Immature natural killer cell (primary cell): Measurements from ENCODE around the gene DEF6. TPM values are rescaled to one million over a fixed set of nuclear protein-coding genes. Genes with fewer than 3 reads are reported as not detected.
"Not testable (repeated sequence)": the region's sequence is repeated elsewhere in the genome, so short reads cannot be mapped to it uniquely, and the experiment has no call there.

Source experiments
- DNase-seq, 3 donors: peaks; one replicate each; pipeline ENCODE4 v3.0.0; 2022; ENCODE audit warnings: mixed read lengths in 1 of 3
- H3K27ac Mint-ChIP-seq, 6 donors: one replicate each; pipeline ENCODE4 v1.8.0; 2020; ENCODE audit warnings: mixed read lengths in 6 of 6, mild to moderate bottlenecking in 5 of 6, inconsistent platforms in 4 of 6, moderate library complexity in 3 of 6
- H3K27me3 Mint-ChIP-seq, 3 donors: one replicate each; pipeline ENCODE4 v1.8.0; 2020 to 2021; ENCODE audit warnings: low read depth in 3 of 3, mild to moderate bottlenecking in 3 of 3, mixed read lengths in 3 of 3, moderate library complexity in 3 of 3, inconsistent platforms in 1 of 3
- H3K36me3 Mint-ChIP-seq, 3 donors: one replicate each; pipeline ENCODE4 v1.8.0; 2020; ENCODE audit warnings: mixed read lengths in 3 of 3, inconsistent platforms in 2 of 3, mild to moderate bottlenecking in 2 of 3
- H3K4me1 Mint-ChIP-seq, 2 donors: one replicate each; pipeline ENCODE4 v1.8.0; 2020; ENCODE audit warnings: inconsistent platforms in 2 of 2, mild to moderate bottlenecking in 2 of 2, mixed read lengths in 2 of 2, moderate library complexity in 1 of 2
- H3K4me3 Mint-ChIP-seq, 5 donors: one replicate each; pipeline ENCODE4 v1.8.0; 2020; ENCODE audit warnings: mild to moderate bottlenecking in 5 of 5, mixed read lengths in 5 of 5, inconsistent platforms in 3 of 5, moderate library complexity in 3 of 5
- H3K9me3 Mint-ChIP-seq, 6 donors: one replicate each; pipeline ENCODE4 v1.8.0; 2020; ENCODE audit warnings: mild to moderate bottlenecking in 6 of 6, mixed read lengths in 6 of 6, inconsistent platforms in 4 of 6, moderate library complexity in 3 of 6
- polyA plus RNA-seq, 3 donors: library from polyadenylated mRNA; unstranded; fragments of 300-500 nt; fragmentation: Illumina TruSeq; gene quantifications; one replicate each; pipeline ENCODE4 v1.2.3, GENCODE V29; 2021

DEF6 gene
- polyA plus RNA-seq, 3 donors from 2014 or later, result 90.7 to 226 (median 95.1) TPM

DNA sequence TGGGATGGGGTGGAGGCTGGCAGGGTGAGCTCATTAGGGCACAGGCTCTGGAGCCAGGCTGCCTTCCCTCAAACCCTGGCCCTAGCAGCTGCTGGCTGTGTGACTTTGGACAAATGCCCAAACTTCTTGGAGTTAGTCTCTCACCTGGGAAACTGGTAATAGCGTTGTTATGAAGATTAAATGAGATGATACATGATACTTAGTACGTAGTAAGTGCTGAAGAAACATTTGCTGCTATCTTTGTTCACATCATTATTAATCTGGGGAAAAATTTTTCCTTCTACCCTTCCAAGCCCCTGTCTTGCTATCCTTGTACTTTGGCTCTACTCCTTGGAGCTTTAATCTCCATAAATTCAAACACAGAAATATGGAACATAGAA is 22.4 kb downstream of the DEF6 start:
- DNase-seq, result no peak
- H3K36me3 Mint-ChIP-seq, result peaks cover 29 to 57% (median 31%) of the 10 kb centered on the region in 3 donors

GRCh38 chr6:35321091-35321490 is 23.5 kb downstream of the DEF6 start:
- Mint-ChIP-seq H3K27ac (peak overlapping the region in 2 of 6 donors; percentile 16 to 50), H3K27me3 (peaks cover 0 to 4% (median 3%) of the 10 kb centered on the region in 3 donors), H3K36me3 (peaks cover 29 to 55% (median 31%) of the 10 kb centered on the region in 3 donors), H3K9me3 (no peaks in the 10 kb centered on the region), H3K4me3 (no peak overlapping the region), H3K4me1 (peaks cover 1 to 15% of the 10 kb centered on the region in 2 donors)
- DNase-seq, result no peak

More for the DNA sequence above, 22.4 kb downstream of the DEF6 start:
- Mint-ChIP-seq H3K27me3 (peaks cover 0 to 4% (median 3%) of the 10 kb centered on the region in 3 donors), H3K9me3 (no peaks in the 10 kb centered on the region), H3K4me1 (peaks cover 5 to 25% of the 10 kb centered on the region in 2 donors), H3K4me3 (no peak overlapping the region), H3K27ac (peak overlapping the region in 4 of 6 donors; percentile 40 to 78 (median 46))

- peak overlapping the region in 1 of 5 donors; percentile 39 for H3K4me3 Mint-ChIP-seq
- peaks cover 8 to 15% (median 12%) of the 10 kb centered on the region in 3 donors for H3K36me3 Mint-ChIP-seq
- peaks cover 10 to 12% of the 10 kb centered on the region in 2 donors for H3K4me1 Mint-ChIP-seq
- DNase-seq, result peak; percentile 69 to 75 (median 72)
- peak overlapping the region; percentile 68 to 93 (median 88) for H3K27ac Mint-ChIP-seq
- no peaks in the 10 kb centered on the region for H3K9me3 Mint-ChIP-seq
- H3K27me3 Mint-ChIP-seq, result no peaks in the 10 kb centered on the region
Measured at GRCh38 chr6:35327349-35328027, 29.9 kb downstream of the DEF6 start.

GRCh38 chr6:35328108-35328723 is 30.6 kb downstream of the DEF6 start:
- Mint-ChIP-seq H3K27me3 (no peaks in the 10 kb centered on the region), H3K4me3 (no peak overlapping the region), H3K27ac (peak overlapping the region in 4 of 6 donors; percentile 26 to 71 (median 62)), H3K36me3 (peaks cover 8 to 19% (median 12%) of the 10 kb centered on the region in 3 donors), H3K4me1 (peaks cover 10 to 12% of the 10 kb centered on the region in 2 donors), H3K9me3 (no peaks in the 10 kb centered on the region)
- DNase-seq, result no peak

DNA sequence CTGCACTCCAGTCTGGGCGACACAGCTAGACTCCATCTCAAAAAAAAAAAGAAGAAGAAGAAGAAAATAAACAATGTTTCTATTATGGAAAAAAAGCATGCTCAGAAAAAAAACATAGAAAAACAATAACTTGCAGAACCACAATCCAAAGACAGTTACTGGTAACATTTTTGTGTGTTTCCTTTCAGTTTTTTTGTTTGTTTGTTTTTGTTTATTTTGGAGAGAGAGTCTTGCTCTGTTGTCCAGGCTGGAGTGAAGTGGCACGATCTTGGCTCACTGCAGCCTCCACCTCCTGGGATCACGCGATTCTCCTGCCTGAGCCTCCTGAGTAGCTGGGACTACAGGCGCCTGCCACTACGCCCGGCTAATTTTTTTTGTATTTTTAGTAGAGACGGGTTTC is 31.3 kb downstream of the DEF6 start:
- H3K4me1 Mint-ChIP-seq, result peaks cover 10 to 12% of the 10 kb centered on the region in 2 donors
- not testable (repeated sequence) for H3K27me3 Mint-ChIP-seq, DNase-seq, H3K9me3 Mint-ChIP-seq, H3K4me3 Mint-ChIP-seq
- peaks cover 8 to 22% (median 15%) of the 10 kb centered on the region in 3 donors for H3K36me3 Mint-ChIP-seq
- peak overlapping the region in 1 of 6 donors; percentile 62 for H3K27ac Mint-ChIP-seq

DNA sequence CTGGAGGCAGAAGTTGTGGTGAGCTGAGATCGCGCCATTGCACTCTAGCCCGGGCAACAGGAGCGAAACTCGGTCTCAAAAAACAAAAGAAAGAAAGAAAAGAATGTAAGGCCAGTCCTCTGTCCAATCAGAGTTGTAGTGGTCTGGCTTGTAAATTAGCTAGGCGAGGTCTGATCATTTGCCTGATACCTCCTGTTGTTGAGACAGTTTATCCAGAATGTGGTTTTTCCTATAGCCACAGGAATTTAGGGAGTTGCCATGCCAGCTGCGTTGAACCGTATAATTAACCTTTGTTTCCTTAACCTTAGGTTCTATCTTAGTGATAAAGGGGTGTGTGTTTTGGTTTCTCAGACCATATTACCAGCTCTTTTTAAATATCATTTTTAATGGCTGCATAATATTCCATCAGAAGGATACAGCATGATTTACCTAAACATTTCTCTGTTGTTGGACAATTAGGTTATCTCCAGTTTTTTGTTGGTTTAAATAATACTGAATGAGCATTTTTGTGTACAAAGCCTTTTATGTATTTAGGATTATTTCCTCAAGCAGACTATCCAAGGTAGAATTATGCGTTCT is 33.0 kb downstream of the DEF6 start:
- no peak for DNase-seq
- Mint-ChIP-seq H3K27ac (no peak overlapping the region), H3K27me3 (no peaks in the 10 kb centered on the region), H3K4me3 (no peak overlapping the region), H3K9me3 (peaks cover 0 to 9% (median under 1%) of the 10 kb centered on the region in 6 donors), H3K4me1 (peaks cover 10 to 12% of the 10 kb centered on the region in 2 donors), H3K36me3 (peaks cover 8 to 19% (median 16%) of the 10 kb centered on the region in 3 donors)

GRCh38 chr6:35332074-35332887 is 34.7 kb downstream of the DEF6 start:
- H3K27me3 Mint-ChIP-seq, H3K4me3 Mint-ChIP-seq, DNase-seq, H3K9me3 Mint-ChIP-seq: not testable (repeated sequence)
- H3K27ac Mint-ChIP-seq, result peak overlapping the region in 1 of 6 donors; percentile 51
- H3K36me3 Mint-ChIP-seq, result peaks cover 8 to 17% (median 16%) of the 10 kb centered on the region in 3 donors
- H3K4me1 Mint-ChIP-seq, result peaks cover 9 to 11% of the 10 kb centered on the region in 2 donors

DNA sequence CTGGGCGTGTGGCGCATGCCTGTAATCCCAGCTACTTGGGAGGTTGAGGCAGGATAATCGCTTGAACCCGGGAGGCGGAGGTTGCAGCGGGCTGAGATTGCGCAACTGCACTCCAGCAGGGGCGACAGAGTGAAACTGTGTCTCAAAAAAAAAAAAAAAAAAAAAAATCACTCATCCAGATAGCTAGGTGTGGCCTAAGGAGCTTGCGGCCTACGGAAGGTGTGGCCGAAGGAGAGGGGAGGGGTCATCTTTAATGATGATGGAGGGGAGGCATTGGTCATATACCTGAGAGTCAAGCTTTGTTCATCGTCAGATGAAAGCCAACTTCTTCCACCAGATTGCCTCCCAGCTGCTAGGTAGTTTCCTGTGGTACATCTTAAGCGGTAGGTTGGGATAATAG is 43.9 kb downstream of the DEF6 start:
- H3K9me3 Mint-ChIP-seq, result peaks cover 0 to 2% (median 0%) of the 10 kb centered on the region in 6 donors
- H3K36me3 Mint-ChIP-seq, result peaks cover 0 to 10% (median 0%) of the 10 kb centered on the region in 3 donors
- DNase-seq, result no peak
- peaks cover 2 to 5% (median 3%) of the 10 kb centered on the region in 3 donors for H3K27me3 Mint-ChIP-seq
- H3K4me3 Mint-ChIP-seq, result peak overlapping the region in 1 of 5 donors; percentile 89
- H3K4me1 Mint-ChIP-seq, result peaks cover 28 to 49% of the 10 kb centered on the region in 2 donors
- peak overlapping the region in 1 of 6 donors; percentile 80 for H3K27ac Mint-ChIP-seq

GRCh38 chr6:35342258-35343091 is 44.9 kb downstream of the DEF6 start, which contains the start of gene PPARD:
PPARD (plus strand) TSS chr6:35342558; CDS start chr6:35411088, 68,530 bp downstream.
- peaks cover 0 to 2% (median 0%) of the 10 kb centered on the region in 6 donors for H3K9me3 Mint-ChIP-seq
- peak within 1 kb of the TSS; percentile 88 to 97 (median 89) for H3K4me3 Mint-ChIP-seq
- H3K4me1 Mint-ChIP-seq, result peaks cover 22 to 46% of the 10 kb centered on the region in 2 donors
- peak; percentile 97 to 98 (median 98) for DNase-seq
- peaks cover 2 to 5% (median 3%) of the 10 kb centered on the region in 3 donors for H3K27me3 Mint-ChIP-seq
- peaks cover 0 to 14% (median 0%) of the 10 kb centered on the region in 3 donors for H3K36me3 Mint-ChIP-seq
- H3K27ac Mint-ChIP-seq, result peak within 1 kb of the TSS; percentile 78 to 94 (median 92)

DNA sequence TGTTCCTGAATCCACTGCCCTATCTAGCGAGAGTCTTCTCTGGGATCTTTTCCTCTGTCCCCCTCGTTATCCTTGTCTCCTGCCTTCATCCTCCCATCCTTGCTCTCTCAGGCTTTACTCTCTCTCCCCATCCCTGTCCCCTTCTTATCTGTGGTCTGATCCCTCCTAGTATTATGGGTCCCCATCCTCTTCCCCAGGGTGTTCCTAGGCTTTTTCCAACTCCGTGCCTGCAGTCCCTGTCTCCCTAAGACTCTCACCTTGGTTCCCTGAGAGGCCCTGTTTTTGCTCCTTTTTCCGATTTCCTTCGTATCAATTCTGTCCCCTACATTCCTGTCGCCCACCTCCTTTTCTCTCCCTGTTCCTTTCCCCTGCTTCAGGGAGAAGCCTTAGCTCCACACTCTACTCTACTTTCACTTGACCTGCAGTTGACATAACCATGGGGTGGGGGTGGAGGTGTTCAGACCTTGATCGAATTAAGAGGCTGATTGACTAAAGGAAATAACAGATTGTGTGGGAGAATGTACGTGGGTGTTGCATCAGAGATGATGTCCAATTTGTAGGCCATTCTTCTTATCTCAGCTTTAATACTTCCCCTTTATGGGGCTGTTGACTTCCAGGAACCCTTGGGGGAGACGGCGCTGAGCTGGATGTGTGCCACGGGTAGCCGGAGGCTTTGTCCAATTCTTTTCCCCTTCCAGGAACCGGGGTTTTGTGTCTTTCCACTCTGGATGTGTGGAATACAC is 45.6 kb downstream of the DEF6 start:
- no peak for DNase-seq
- H3K27me3 Mint-ChIP-seq, result peaks cover 2 to 5% (median 3%) of the 10 kb centered on the region in 3 donors
- H3K4me1 Mint-ChIP-seq, result peaks cover 25 to 46% of the 10 kb centered on the region in 2 donors
- H3K27ac Mint-ChIP-seq, result peak overlapping the region; percentile 65 to 91 (median 86)
- peaks cover 3 to 18% (median 3%) of the 10 kb centered on the region in 3 donors for H3K36me3 Mint-ChIP-seq
- peaks cover 0 to under 1% (median 0%) of the 10 kb centered on the region in 6 donors for H3K9me3 Mint-ChIP-seq
- H3K4me3 Mint-ChIP-seq, result peak overlapping the region; percentile 88 to 97 (median 89)

DNA sequence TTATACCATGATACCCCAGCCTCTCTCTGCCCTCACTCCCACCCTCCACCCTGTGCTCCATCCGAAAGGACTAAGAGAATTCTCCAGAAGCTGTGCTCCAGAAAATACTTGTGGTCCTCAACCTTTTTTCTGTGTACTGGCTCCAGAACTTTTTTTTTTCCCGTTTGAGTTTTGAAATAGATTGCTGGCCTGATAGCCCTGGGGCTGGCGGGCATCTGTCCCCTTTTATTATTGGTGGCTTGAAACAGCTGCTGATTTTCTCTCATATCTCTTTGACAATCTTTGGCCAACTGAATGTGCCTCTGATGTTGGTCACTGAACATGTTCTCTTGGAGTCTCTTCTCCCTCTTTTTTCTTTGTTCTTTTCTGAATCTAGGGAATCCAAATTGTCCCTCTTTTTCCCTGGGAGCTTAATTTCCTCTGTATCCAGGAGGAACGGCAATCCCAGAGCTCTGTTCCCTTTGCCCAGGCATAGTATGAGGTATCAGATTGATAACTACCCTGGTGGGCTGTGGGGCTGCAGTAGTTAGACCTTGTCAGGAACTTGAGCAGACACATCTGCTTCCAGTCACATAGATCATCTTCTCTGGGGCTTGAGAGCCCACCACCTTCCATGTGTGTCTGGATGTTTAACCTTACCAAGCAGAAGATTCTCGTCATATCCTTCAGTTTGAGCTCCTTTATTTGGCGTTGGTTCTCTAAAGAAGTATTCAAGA is 46.4 kb downstream of the DEF6 start:
- H3K4me3 Mint-ChIP-seq, result peak overlapping the region; percentile 88 to 97 (median 89)
- DNase-seq, result no peak
- H3K36me3 Mint-ChIP-seq, result peaks cover 8 to 23% (median 9%) of the 10 kb centered on the region in 3 donors
- peak overlapping the region; percentile 56 to 89 (median 75) for H3K27ac Mint-ChIP-seq
- peaks cover 30 to 52% of the 10 kb centered on the region in 2 donors for H3K4me1 Mint-ChIP-seq
- H3K27me3 Mint-ChIP-seq, result peaks cover 2 to 6% (median 5%) of the 10 kb centered on the region in 3 donors
- H3K9me3 Mint-ChIP-seq, result no peaks in the 10 kb centered on the region
